ENCODE measurements around the gene SLC24A5.

The SLC24A5 gene

GRCh38 chr15:48120745-48121144 lies at the start of gene SLC24A5:
TSS of gene SLC24A5 (plus strand) at chr15:48120990. CDS start at chr15:48121045, 55 bp downstream.
- DNase-seq (ENCODE audit: low read depth in 1 of 2, low spot score in 1 of 2): no peak

GRCh38 chr15:48072941-48073340 lies 47.8 kb upstream of the SLC24A5 start:
- DNase-seq (ENCODE audit: low read depth in 1 of 2, low spot score in 1 of 2): no peak

- no peak for DNase-seq (ENCODE audit: low read depth in 1 of 2, low spot score in 1 of 2)
These were observed 46.9 kb upstream of the SLC24A5 start for GRCh38 chr15:48073881-48074280.

- DNase-seq (ENCODE audit: low read depth in 1 of 2, low spot score in 1 of 2): no peak
These were observed 44.3 kb upstream of the SLC24A5 start for GRCh38 chr15:48076454-48076853.

- no peak for DNase-seq (ENCODE audit: low read depth in 1 of 2, low spot score in 1 of 2)
These were observed 43.1 kb upstream of the SLC24A5 start for GRCh38 chr15:48077616-48078184.

GRCh38 chr15:48084759-48085590 lies 35.8 kb upstream of the SLC24A5 start:
- no peak for DNase-seq (ENCODE audit: low read depth in 1 of 2, low spot score in 1 of 2)

- DNase-seq (ENCODE audit: low read depth in 1 of 2, low spot score in 1 of 2): no peak
These were observed 35.2 kb upstream of the SLC24A5 start for GRCh38 chr15:48085591-48085930.

- DNase-seq (ENCODE audit: low read depth in 1 of 2, low spot score in 1 of 2): no peak
These were observed 34.7 kb upstream of the SLC24A5 start for GRCh38 chr15:48086133-48086532.

GRCh38 chr15:48086576-48086975 lies 34.2 kb upstream of the SLC24A5 start:
- DNase-seq (ENCODE audit: low read depth in 1 of 2, low spot score in 1 of 2): no peak

- DNase-seq (ENCODE audit: low read depth in 1 of 2, low spot score in 1 of 2): no peak
These were observed 32.9 kb upstream of the SLC24A5 start for GRCh38 chr15:48087844-48088243.

- no peak for DNase-seq (ENCODE audit: low read depth in 1 of 2, low spot score in 1 of 2)
These were observed 31.1 kb upstream of the SLC24A5 start for GRCh38 chr15:48089702-48090101.

GRCh38 chr15:48090115-48090514 lies 30.7 kb upstream of the SLC24A5 start:
- DNase-seq (ENCODE audit: low read depth in 1 of 2, low spot score in 1 of 2): no peak

- DNase-seq (ENCODE audit: low read depth in 1 of 2, low spot score in 1 of 2): no peak
These were observed 30.1 kb upstream of the SLC24A5 start for GRCh38 chr15:48090666-48091065.

GRCh38 chr15:48091522-48091921 lies 29.3 kb upstream of the SLC24A5 start:
- no peak for DNase-seq (ENCODE audit: low read depth in 1 of 2, low spot score in 1 of 2)

GRCh38 chr15:48096355-48096786 lies 24.4 kb upstream of the SLC24A5 start:
- no peak for DNase-seq (ENCODE audit: low read depth in 1 of 2, low spot score in 1 of 2)

GRCh38 chr15:48096813-48097212 lies 24.0 kb upstream of the SLC24A5 start:
- no peak for DNase-seq (ENCODE audit: low read depth in 1 of 2, low spot score in 1 of 2)

- DNase-seq (ENCODE audit: low read depth in 1 of 2, low spot score in 1 of 2): no peak
These were observed 23.5 kb upstream of the SLC24A5 start for GRCh38 chr15:48097264-48097663.

- no peak for DNase-seq (ENCODE audit: low read depth in 1 of 2, low spot score in 1 of 2)
These were observed 19.3 kb upstream of the SLC24A5 start for GRCh38 chr15:48101376-48101961.

- no peak for DNase-seq (ENCODE audit: low read depth in 1 of 2, low spot score in 1 of 2)
These were observed 18.6 kb upstream of the SLC24A5 start for GRCh38 chr15:48102167-48102566.

- DNase-seq (ENCODE audit: low read depth in 1 of 2, low spot score in 1 of 2): no peak
These were observed 17.1 kb upstream of the SLC24A5 start for GRCh38 chr15:48103647-48104046.

GRCh38 chr15:48105936-48106335 lies 14.9 kb upstream of the SLC24A5 start:
- DNase-seq (ENCODE audit: low read depth in 1 of 2, low spot score in 1 of 2): no peak

- DNase-seq (ENCODE audit: low read depth in 1 of 2, low spot score in 1 of 2): no peak
These were observed 11.6 kb upstream of the SLC24A5 start for GRCh38 chr15:48109212-48109611.

All from activated CD4-positive, alpha-beta T cell treated with anti-CD3 and anti-CD28 coated beads, Interleukin-2, amount 50 U/mL, for 24 hours (primary cell).